Skeletal muscle satellite cell (primary cell): ENCODE measurements around the gene C14orf119.

Experiments used
- H3K27me3 ChIP-seq: 2 replicates; pipeline ENCODE4 v1.7.0; 2013; ENCODE audit warnings: low read length; ENCODE audit not compliant: control insufficient read depth, insufficient read depth
- H3K36me3 ChIP-seq: 2 replicates; pipeline ENCODE4 v1.7.0; 2013; ENCODE audit warnings: mild to moderate bottlenecking, control low read depth, low read length; ENCODE audit not compliant: insufficient read depth
- H3K4me1 ChIP-seq: 2 replicates; pipeline ENCODE4 v1.7.0; 2013; ENCODE audit warnings: low read length; ENCODE audit not compliant: control insufficient read depth, insufficient read depth
- H3K4me2 ChIP-seq: 2 replicates; pipeline ENCODE4 v1.7.0; 2013; ENCODE audit warnings: mild to moderate bottlenecking, low read length
- H3K4me3 ChIP-seq: 2 replicates; pipeline ENCODE4 v1.7.0; 2013; ENCODE audit warnings: low read length
- H3K9ac ChIP-seq: 2 replicates; pipeline ENCODE4 v1.7.0; 2013; ENCODE audit warnings: mild to moderate bottlenecking, low read depth, low read length, moderate library complexity
- H3K9me3 ChIP-seq: replicated peaks from 2 replicates; pipeline ENCODE4 v1.7.0; 2013; ENCODE audit warnings: mild to moderate bottlenecking, control low read depth, low read length

C14orf119 gene

GRCh38 chr14:23125933-23126524 is 30.7 kb downstream of the C14orf119 start:
- H3K9ac ChIP-seq, result no peak overlapping the region
- peaks cover 9% of the 10 kb centered on the region for H3K4me1 ChIP-seq
- H3K4me3 ChIP-seq, result no peak overlapping the region
- no peak overlapping the region for H3K4me2 ChIP-seq
- H3K27me3 ChIP-seq, result peaks cover 40% of the 10 kb centered on the region
- no peaks in the 10 kb centered on the region for H3K9me3 ChIP-seq
- H3K36me3 ChIP-seq, result no peaks in the 10 kb centered on the region

- Histone ChIP-seq H3K36me3 (no peaks in the 10 kb centered on the region), H3K27me3 (peaks cover 46% of the 10 kb centered on the region), H3K9ac (no peak overlapping the region), H3K4me1 (peaks cover 2% of the 10 kb centered on the region), H3K4me3 (no peak overlapping the region), H3K9me3 (no peaks in the 10 kb centered on the region), H3K4me2 (no peak overlapping the region)
Observed at GRCh38 chr14:23126548-23127278, 31.4 kb downstream of the C14orf119 start.

DNA sequence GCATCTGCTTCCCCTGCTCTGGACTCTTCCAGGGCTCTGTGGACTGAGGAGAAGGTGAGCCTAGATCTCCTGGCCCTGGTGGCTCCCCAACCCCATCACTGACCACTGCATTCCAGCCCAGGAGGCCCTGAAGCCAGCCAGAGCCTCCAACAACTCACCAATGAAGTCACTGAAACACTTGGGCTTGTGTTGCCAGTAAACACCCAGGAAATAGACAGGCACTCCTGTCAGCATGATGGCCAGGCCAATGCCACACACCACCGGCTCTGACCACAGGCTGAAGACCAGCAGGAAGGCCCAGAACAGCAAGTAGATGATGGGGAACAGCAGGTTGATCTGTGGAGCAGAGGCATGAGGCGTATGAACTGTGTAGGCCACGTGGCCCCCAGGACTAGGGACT is 32.6 kb downstream of the C14orf119 start:
- Histone ChIP-seq H3K9me3 (no peaks in the 10 kb centered on the region), H3K36me3 (no peaks in the 10 kb centered on the region), H3K4me2 (no peak overlapping the region), H3K27me3 (peaks cover 45% of the 10 kb centered on the region), H3K4me3 (no peak overlapping the region), H3K4me1 (no peaks in the 10 kb centered on the region), H3K9ac (no peak overlapping the region)

- no peak overlapping the region for H3K9ac ChIP-seq
- no peak overlapping the region for H3K4me3 ChIP-seq
- H3K4me2 ChIP-seq, result no peak overlapping the region
- H3K4me1 ChIP-seq, result no peaks in the 10 kb centered on the region
- H3K27me3 ChIP-seq, result peaks cover 40% of the 10 kb centered on the region
- H3K9me3 ChIP-seq, result no peaks in the 10 kb centered on the region
- no peaks in the 10 kb centered on the region for H3K36me3 ChIP-seq
Observed at GRCh38 chr14:23128969-23129758, 33.9 kb downstream of the C14orf119 start.

GRCh38 chr14:23129759-23130316 is 34.5 kb downstream of the C14orf119 start:
- Histone ChIP-seq H3K27me3 (peaks cover 40% of the 10 kb centered on the region), H3K4me3 (no peak overlapping the region), H3K36me3 (no peaks in the 10 kb centered on the region), H3K9me3 (no peaks in the 10 kb centered on the region), H3K4me1 (no peaks in the 10 kb centered on the region), H3K9ac (no peak overlapping the region), H3K4me2 (no peak overlapping the region)

- H3K36me3 ChIP-seq, result no peaks in the 10 kb centered on the region
- no peak overlapping the region for H3K4me3 ChIP-seq
- H3K9me3 ChIP-seq, result no peaks in the 10 kb centered on the region
- H3K9ac ChIP-seq, result no peak overlapping the region
- H3K4me2 ChIP-seq, result no peak overlapping the region
- H3K4me1 ChIP-seq, result no peaks in the 10 kb centered on the region
- peaks cover 40% of the 10 kb centered on the region for H3K27me3 ChIP-seq
Observed at GRCh38 chr14:23130871-23131270, 35.6 kb downstream of the C14orf119 start.

DNA sequence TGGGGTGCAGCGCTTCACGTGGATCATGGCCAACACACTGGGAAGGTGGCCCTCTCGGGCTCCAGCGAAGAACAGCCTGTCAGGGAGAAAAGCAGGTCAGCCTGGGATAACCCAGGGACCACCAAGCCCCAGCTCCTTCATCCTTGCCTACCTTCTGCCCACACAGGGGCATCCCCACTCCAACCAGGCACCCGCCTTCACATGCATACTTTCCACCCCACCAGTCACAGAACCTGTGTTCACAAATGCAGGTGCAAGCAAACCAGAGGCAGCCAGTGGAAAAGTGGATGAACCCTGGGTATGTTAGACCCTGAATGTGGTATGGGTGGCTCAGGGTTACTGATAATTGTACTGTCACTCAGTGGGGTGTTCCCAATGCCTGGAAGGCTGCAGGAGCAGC is 36.2 kb downstream of the C14orf119 start:
- H3K4me2 ChIP-seq, result no peak overlapping the region
- H3K9me3 ChIP-seq, result no peaks in the 10 kb centered on the region
- peaks cover 38% of the 10 kb centered on the region for H3K27me3 ChIP-seq
- H3K4me1 ChIP-seq, result no peaks in the 10 kb centered on the region
- no peaks in the 10 kb centered on the region for H3K36me3 ChIP-seq
- no peak overlapping the region for H3K4me3 ChIP-seq
- no peak overlapping the region for H3K9ac ChIP-seq

DNA sequence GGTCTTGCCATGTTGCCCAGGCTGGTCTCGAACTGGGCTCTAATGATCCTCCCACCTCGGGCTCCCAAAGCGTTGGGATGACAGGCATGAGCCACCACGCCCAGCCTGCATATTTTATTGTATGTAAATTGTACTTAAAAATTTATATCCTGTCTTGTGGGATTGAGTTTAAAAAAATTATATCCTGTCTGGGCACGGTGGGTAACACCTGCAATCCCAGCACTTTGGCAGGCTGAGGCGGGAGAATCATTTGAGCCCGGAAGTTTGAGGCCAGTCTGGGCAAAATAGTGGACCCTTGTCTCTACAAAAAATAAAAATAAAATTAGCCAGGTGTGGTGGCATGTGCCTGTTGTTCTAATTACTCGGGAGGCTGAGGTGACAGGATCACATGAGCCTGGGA is 37.7 kb downstream of the C14orf119 start:
- Histone ChIP-seq H3K9ac (no peak overlapping the region), H3K27me3 (peaks cover 28% of the 10 kb centered on the region), H3K36me3 (no peaks in the 10 kb centered on the region), H3K9me3 (no peaks in the 10 kb centered on the region), H3K4me3 (no peak overlapping the region), H3K4me2 (no peak overlapping the region), H3K4me1 (peaks cover under 1% of the 10 kb centered on the region)

- peaks cover 21% of the 10 kb centered on the region for H3K27me3 ChIP-seq
- H3K36me3 ChIP-seq, result no peaks in the 10 kb centered on the region
- H3K4me1 ChIP-seq, result peaks cover 5% of the 10 kb centered on the region
- H3K4me2 ChIP-seq, result no peak overlapping the region
- no peak overlapping the region for H3K9ac ChIP-seq
- no peaks in the 10 kb centered on the region for H3K9me3 ChIP-seq
- no peak overlapping the region for H3K4me3 ChIP-seq
Observed at GRCh38 chr14:23136566-23137133, 41.3 kb downstream of the C14orf119 start.

DNA sequence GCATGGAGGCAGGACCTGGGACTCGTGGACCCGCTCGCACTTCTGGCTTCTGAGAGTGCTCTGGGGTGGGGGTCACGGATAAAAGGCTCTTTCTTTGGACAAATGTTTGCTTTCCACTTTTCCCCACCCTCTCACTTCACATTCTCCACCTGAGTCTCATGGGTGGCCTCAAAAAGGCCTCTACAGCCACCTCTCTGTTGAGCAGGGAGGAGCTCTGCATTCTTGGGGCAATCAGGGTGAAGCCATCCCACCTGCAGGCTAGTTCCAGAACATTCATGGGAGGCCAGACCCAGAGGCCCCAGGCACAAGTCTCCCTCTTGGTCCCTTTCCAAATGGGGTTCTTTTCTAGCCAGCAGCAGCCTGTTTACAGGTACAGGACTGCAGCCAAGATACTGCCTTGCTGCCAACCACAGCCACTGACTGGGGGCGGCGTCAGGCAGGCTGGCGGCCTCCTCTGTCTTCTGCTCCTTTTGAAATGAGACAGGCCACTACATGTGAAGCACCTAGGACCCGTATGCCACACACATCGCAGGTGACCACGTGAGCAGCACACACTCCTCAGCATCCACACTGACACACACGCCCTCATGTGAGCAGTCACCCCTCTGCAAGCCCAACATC is 42.0 kb downstream of the C14orf119 start:
- no peak overlapping the region for H3K4me2 ChIP-seq
- no peaks in the 10 kb centered on the region for H3K36me3 ChIP-seq
- no peak overlapping the region for H3K9ac ChIP-seq
- no peak overlapping the region for H3K4me3 ChIP-seq
- peaks cover 5% of the 10 kb centered on the region for H3K4me1 ChIP-seq
- H3K9me3 ChIP-seq, result no peaks in the 10 kb centered on the region
- H3K27me3 ChIP-seq, result peaks cover 25% of the 10 kb centered on the region
